DOHH2 (cell line): Measurements from ENCODE around the gene TBCE.

ENCODE experiments used
- H3F3A ChIP-seq: fragments of 200-600 bp; sonication (generic), shearing (Covaris generic); 2 replicates; pipeline ENCODE4 v1.6.0; 2016; ENCODE audit warnings: antibody characterized with exemption, mild to moderate bottlenecking; ENCODE audit not compliant: control insufficient read depth, insufficient read depth
- H3K27ac ChIP-seq: fragments of 200-600 bp; sonication (generic); 2 replicates; pipeline ENCODE4 v1.5.1; 2014; ENCODE audit warnings: low read depth, mild to moderate bottlenecking, low read length, moderate library complexity
- H3K27me3 ChIP-seq: fragments of 200-600 bp; sonication (generic); 2 replicates; pipeline ENCODE4 v1.6.1; 2014; ENCODE audit warnings: mild to moderate bottlenecking, low read length, mixed read lengths; ENCODE audit not compliant: control insufficient read depth
- H3K36me3 ChIP-seq: fragments of 200-600 bp; sonication (generic); 2 replicates; pipeline ENCODE4 v1.6.1; 2014; ENCODE audit warnings: mild to moderate bottlenecking, low read length, moderate library complexity, mixed read lengths; ENCODE audit not compliant: control insufficient read depth
- H3K4me1 ChIP-seq: fragments of 200-600 bp; sonication (generic); 2 replicates; pipeline ENCODE4 v1.6.1; 2014; ENCODE audit warnings: mild to moderate bottlenecking, low read length, mixed read lengths; ENCODE audit not compliant: control insufficient read depth
- H3K4me2 ChIP-seq: fragments of 200-600 bp; sonication (generic); 2 replicates; pipeline ENCODE4 v1.6.0; 2014; ENCODE audit warnings: mild to moderate bottlenecking, low read length, moderate library complexity
- H3K4me3 ChIP-seq: fragments of 200-600 bp; sonication (generic); 2 replicates; pipeline ENCODE4 v1.5.1; 2014; ENCODE audit warnings: mild to moderate bottlenecking, low read length, mixed read lengths
- H3K79me2 ChIP-seq: fragments of 200-600 bp; sonication (generic); 2 replicates; pipeline ENCODE4 v1.6.1; 2014; ENCODE audit warnings: mild to moderate bottlenecking, low read length, mixed read lengths; ENCODE audit not compliant: control insufficient read depth
- H3K9me2 ChIP-seq: fragments of 200-600 bp; sonication (generic); replicated peaks from 2 replicates; pipeline ENCODE4 v1.6.1; 2014; ENCODE audit warnings: mild to moderate bottlenecking, low read length, mixed read lengths; ENCODE audit not compliant: control insufficient read depth
- H3K9me3 ChIP-seq: fragments of 200-600 bp; sonication (generic); 2 replicates; pipeline ENCODE4 v1.6.1; 2014; ENCODE audit warnings: antibody characterized with exemption, low read length, mixed read lengths; ENCODE audit not compliant: control insufficient read depth, insufficient read depth
- H4K20me1 ChIP-seq: fragments of 200-600 bp; sonication (generic); 2 replicates; pipeline ENCODE4 v1.6.0; 2014; ENCODE audit warnings: low read depth, mild to moderate bottlenecking, antibody characterized with exemption, low read length, moderate library complexity; ENCODE audit not compliant: control insufficient read depth, insufficient read depth
- CTCF ChIP-seq: fragments of 200-600 bp; sonication (generic); IDR thresholded peaks from one replicate; pipeline ENCODE4 v1.5.1; 2014; ENCODE audit warnings: antibody characterized with exemption, mild to moderate bottlenecking, low read depth, low read length; ENCODE audit not compliant: poor library complexity, severe bottlenecking
- EZH2phosphoT487 ChIP-seq: fragments of 200-600 bp; sonication (generic); IDR thresholded peaks from 2 replicates; pipeline ENCODE4 v1.6.1; 2017; ENCODE audit warnings: borderline replicate concordance, mild to moderate bottlenecking, antibody characterized with exemption, low read length, moderate library complexity, mixed read lengths

The TBCE gene

GRCh38 chr1:235329139-235329902 is 37.9 kb upstream of the TBCE start:
- H3K27ac ChIP-seq = peak overlapping the region; percentile 86
- peak overlapping the region; percentile 90 for H3K4me3 ChIP-seq
- peak overlapping the region; percentile 84 for H3K4me2 ChIP-seq
- H3K27me3 ChIP-seq = no peaks in the 10 kb centered on the region
- peaks cover 91% of the 10 kb centered on the region for H3K79me2 ChIP-seq
- H3K4me1 ChIP-seq = peaks cover 39% of the 10 kb centered on the region
- TF ChIP-seq CTCF = peak; percentile 55
- TF ChIP-seq EZH2phosphoT487 = no peak
- peaks cover 52% of the 10 kb centered on the region for H3K36me3 ChIP-seq
- H3K9me3 ChIP-seq = no peaks in the 10 kb centered on the region
- H3K9me2 ChIP-seq = no peaks in the 10 kb centered on the region
- H4K20me1 ChIP-seq = peaks cover 4% of the 10 kb centered on the region
- H3F3A ChIP-seq = peaks cover 17% of the 10 kb centered on the region

- H3K27me3 ChIP-seq = no peaks in the 10 kb centered on the region
- peak overlapping the region; percentile 84 for H3K4me2 ChIP-seq
- peaks cover 24% of the 10 kb centered on the region for H3K4me1 ChIP-seq
- no peaks in the 10 kb centered on the region for H3K9me3 ChIP-seq
- H3K36me3 ChIP-seq = peaks cover 46% of the 10 kb centered on the region
- no peaks in the 10 kb centered on the region for H3K9me2 ChIP-seq
- peaks cover 84% of the 10 kb centered on the region for H3K79me2 ChIP-seq
- H3K4me3 ChIP-seq = peak overlapping the region; percentile 90
- H4K20me1 ChIP-seq = no peaks in the 10 kb centered on the region; the same call in 1 of the 2 replicates
- TF ChIP-seq CTCF (no peak), EZH2phosphoT487 (no peak)
- H3K27ac ChIP-seq = peak overlapping the region; percentile 86; the same call in 1 of the 2 replicates
- H3F3A ChIP-seq = peaks cover 10% of the 10 kb centered on the region
Observed at GRCh38 chr1:235330918-235331285, 36.3 kb upstream of the TBCE start.

- TF ChIP-seq CTCF (no peak), EZH2phosphoT487 (no peak)
- Histone ChIP-seq H3K4me2 (peak overlapping the region; percentile 84), H3K9me2 (no peaks in the 10 kb centered on the region), H3K4me3 (peak overlapping the region; percentile 90), H4K20me1 (no peaks in the 10 kb centered on the region; the same call in 1 of the 2 replicates), H3K27me3 (no peaks in the 10 kb centered on the region), H3F3A (peaks cover 8% of the 10 kb centered on the region), H3K27ac (no peak overlapping the region), H3K36me3 (peaks cover 42% of the 10 kb centered on the region), H3K79me2 (peaks cover 79% of the 10 kb centered on the region), H3K4me1 (peaks cover 20% of the 10 kb centered on the region), H3K9me3 (no peaks in the 10 kb centered on the region)
Observed at GRCh38 chr1:235331401-235331800, 35.8 kb upstream of the TBCE start.
